Measurements from ENCODE around the gene PPIL6.

The PPIL6 gene

DNA sequence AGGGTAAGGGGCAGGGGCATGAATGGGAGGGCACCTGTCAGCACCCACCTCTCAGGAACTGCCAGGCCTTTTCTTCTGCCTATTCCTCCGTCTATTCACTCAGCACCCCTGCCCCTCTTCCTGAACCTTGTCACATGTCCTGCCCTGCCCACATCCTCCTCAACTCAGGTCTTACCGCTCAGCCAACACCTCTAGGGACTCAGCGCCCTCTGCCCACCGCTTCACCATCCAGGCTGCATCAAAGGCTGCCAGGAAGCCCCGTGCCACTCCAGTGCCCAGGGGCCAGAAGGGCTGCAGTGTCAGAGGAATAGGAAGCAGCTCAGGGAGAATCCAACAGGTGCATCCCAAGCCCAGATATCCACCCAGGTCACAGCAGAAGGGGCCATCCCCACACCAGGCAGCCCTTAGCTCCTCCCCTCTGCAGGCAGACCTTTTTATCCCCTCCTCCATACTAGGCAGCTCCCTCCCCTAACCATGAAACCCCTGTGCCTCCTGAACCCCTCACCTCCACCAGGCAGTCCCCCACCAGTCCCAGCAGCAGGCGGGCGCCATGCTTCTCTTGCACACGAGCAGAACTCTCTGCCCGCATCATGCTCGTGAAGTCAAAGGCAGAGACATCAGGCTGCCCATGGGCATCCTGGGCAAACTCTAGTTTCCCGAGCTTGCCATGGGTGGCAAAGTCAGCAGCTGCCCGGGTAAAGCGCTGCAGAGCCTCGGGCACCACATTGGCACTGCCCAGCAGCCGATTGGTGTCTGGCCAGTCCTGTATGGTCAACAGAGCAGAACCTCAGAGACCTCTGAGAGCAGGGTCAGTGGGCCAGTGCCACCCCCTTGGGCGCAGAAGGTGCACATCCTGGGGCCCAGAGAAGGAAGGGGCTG, 9.6 kb upstream of the PPIL6 start (continued):
- TF ChIP-seq, protein P1, sequence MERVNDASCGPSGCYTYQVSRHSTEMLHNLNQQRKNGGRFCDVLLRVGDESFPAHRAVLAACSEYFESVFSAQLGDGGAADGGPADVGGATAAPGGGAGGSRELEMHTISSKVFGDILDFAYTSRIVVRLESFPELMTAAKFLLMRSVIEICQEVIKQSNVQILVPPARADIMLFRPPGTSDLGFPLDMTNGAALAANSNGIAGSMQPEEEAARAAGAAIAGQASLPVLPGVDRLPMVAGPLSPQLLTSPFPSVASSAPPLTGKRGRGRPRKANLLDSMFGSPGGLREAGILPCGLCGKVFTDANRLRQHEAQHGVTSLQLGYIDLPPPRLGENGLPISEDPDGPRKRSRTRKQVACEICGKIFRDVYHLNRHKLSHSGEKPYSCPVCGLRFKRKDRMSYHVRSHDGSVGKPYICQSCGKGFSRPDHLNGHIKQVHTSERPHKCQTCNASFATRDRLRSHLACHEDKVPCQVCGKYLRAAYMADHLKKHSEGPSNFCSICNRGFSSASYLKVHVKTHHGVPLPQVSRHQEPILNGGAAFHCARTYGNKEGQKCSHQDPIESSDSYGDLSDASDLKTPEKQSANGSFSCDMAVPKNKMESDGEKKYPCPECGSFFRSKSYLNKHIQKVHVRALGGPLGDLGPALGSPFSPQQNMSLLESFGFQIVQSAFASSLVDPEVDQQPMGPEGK (CRISPR knock-in tag; IDR thresholded peaks at IDR 0.05; ENCODE audit: borderline replicate concordance): no peak
- TF ChIP-seq ZC3H10 (CRISPR knock-in tag; IDR thresholded peaks at IDR 0.05) (no peak), TOX (CRISPR knock-in tag; IDR thresholded peaks at IDR 0.05; ENCODE audit: borderline replicate concordance) (no peak), ZNF565 (CRISPR knock-in tag; conservative IDR thresholded peaks at IDR 0.05; ENCODE audit: low read depth) (no peak), ARNTL (CRISPR knock-in tag; IDR thresholded peaks at IDR 0.05; ENCODE audit: borderline replicate concordance, low read depth) (no peak)

DNA sequence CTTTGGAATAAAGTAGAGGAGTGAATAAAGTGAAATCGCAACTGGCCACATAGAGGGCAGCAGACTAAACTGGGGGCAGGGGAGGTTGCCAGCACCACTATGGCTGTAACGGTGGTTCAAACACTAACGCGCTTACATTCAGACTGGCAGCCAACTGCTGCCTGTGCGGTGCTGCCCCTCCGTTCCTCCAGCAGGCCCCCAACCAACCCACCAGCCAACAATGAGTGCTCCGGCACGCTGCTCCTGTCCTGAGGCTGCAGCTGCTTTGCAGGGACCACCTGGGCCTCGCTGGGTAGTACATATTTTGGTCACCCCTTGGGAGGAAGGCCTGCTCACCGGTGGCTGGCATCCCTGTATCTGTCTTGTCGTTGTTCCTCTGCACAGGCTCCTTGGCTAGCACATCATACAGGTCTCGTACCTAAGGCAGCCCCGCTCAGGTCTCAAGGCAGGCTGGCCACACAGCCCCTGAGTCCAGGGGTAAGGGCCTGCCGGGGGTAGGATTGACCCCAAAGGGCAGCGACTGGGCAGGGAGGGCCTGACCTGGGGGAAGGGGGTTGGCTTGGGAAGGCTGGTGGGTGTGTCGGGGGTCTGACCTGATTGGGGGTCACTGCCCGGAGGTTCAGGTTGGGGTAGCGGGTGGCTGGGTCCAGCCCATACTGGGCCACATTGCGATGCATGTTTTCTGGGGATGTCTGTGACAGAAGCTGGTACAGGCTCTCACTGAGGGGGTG, 8.8 kb upstream of the PPIL6 start:
- ATAC-seq: no peak
- TF ChIP-seq ZNF8 (CRISPR knock-in tag; IDR thresholded peaks at IDR 0.05): no peak
- no peak for TF ChIP-seq ZNF70 (CRISPR knock-in tag; IDR thresholded peaks at IDR 0.05)
- TF ChIP-seq, protein P2, sequence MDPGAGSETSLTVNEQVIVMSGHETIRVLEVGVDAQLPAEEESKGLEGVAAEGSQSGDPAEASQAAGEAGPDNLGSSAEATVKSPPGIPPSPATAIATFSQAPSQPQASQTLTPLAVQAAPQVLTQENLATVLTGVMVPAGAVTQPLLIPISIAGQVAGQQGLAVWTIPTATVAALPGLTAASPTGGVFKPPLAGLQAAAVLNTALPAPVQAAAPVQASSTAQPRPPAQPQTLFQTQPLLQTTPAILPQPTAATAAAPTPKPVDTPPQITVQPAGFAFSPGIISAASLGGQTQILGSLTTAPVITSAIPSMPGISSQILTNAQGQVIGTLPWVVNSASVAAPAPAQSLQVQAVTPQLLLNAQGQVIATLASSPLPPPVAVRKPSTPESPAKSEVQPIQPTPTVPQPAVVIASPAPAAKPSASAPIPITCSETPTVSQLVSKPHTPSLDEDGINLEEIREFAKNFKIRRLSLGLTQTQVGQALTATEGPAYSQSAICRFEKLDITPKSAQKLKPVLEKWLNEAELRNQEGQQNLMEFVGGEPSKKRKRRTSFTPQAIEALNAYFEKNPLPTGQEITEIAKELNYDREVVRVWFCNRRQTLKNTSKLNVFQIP (CRISPR knock-in tag; IDR thresholded peaks at IDR 0.05; ENCODE audit: borderline replicate concordance, low read depth): no peak
- no peak for TF ChIP-seq PPARA (CRISPR knock-in tag; IDR thresholded peaks at IDR 0.05; ENCODE audit: borderline replicate concordance)
- TF ChIP-seq ZFP30 (CRISPR knock-in tag; IDR thresholded peaks at IDR 0.05): no peak
- TF ChIP-seq, protein P3, sequence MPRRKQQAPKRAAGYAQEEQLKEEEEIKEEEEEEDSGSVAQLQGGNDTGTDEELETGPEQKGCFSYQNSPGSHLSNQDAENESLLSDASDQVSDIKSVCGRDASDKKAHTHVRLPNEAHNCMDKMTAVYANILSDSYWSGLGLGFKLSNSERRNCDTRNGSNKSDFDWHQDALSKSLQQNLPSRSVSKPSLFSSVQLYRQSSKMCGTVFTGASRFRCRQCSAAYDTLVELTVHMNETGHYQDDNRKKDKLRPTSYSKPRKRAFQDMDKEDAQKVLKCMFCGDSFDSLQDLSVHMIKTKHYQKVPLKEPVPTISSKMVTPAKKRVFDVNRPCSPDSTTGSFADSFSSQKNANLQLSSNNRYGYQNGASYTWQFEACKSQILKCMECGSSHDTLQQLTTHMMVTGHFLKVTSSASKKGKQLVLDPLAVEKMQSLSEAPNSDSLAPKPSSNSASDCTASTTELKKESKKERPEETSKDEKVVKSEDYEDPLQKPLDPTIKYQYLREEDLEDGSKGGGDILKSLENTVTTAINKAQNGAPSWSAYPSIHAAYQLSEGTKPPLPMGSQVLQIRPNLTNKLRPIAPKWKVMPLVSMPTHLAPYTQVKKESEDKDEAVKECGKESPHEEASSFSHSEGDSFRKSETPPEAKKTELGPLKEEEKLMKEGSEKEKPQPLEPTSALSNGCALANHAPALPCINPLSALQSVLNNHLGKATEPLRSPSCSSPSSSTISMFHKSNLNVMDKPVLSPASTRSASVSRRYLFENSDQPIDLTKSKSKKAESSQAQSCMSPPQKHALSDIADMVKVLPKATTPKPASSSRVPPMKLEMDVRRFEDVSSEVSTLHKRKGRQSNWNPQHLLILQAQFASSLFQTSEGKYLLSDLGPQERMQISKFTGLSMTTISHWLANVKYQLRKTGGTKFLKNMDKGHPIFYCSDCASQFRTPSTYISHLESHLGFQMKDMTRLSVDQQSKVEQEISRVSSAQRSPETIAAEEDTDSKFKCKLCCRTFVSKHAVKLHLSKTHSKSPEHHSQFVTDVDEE (CRISPR knock-in tag; IDR thresholded peaks at IDR 0.05): no peak
- TF ChIP-seq ZC3H10 (CRISPR knock-in tag; IDR thresholded peaks at IDR 0.05): no peak
- no peak for TF ChIP-seq BACH2 (CRISPR knock-in tag; IDR thresholded peaks at IDR 0.05; ENCODE audit: borderline replicate concordance)
- no peak for TF ChIP-seq CSDC2 (CRISPR knock-in tag; IDR thresholded peaks at IDR 0.05)
- no peak for TF ChIP-seq ESRRG (CRISPR knock-in tag; IDR thresholded peaks at IDR 0.05)
- no peak for TF ChIP-seq SNAI2 (CRISPR knock-in tag; IDR thresholded peaks at IDR 0.05)
- TF ChIP-seq, protein P4, sequence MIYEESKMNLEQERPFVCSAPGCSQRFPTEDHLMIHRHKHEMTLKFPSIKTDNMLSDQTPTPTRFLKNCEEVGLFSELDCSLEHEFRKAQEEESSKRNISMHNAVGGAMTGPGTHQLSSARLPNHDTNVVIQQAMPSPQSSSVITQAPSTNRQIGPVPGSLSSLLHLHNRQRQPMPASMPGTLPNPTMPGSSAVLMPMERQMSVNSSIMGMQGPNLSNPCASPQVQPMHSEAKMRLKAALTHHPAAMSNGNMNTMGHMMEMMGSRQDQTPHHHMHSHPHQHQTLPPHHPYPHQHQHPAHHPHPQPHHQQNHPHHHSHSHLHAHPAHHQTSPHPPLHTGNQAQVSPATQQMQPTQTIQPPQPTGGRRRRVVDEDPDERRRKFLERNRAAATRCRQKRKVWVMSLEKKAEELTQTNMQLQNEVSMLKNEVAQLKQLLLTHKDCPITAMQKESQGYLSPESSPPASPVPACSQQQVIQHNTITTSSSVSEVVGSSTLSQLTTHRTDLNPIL (CRISPR knock-in tag; IDR thresholded peaks at IDR 0.05; ENCODE audit: low read depth): no peak
- TF ChIP-seq, protein P1 (CRISPR knock-in tag; IDR thresholded peaks at IDR 0.05; ENCODE audit: borderline replicate concordance): no peak
- TF ChIP-seq, protein P5, sequence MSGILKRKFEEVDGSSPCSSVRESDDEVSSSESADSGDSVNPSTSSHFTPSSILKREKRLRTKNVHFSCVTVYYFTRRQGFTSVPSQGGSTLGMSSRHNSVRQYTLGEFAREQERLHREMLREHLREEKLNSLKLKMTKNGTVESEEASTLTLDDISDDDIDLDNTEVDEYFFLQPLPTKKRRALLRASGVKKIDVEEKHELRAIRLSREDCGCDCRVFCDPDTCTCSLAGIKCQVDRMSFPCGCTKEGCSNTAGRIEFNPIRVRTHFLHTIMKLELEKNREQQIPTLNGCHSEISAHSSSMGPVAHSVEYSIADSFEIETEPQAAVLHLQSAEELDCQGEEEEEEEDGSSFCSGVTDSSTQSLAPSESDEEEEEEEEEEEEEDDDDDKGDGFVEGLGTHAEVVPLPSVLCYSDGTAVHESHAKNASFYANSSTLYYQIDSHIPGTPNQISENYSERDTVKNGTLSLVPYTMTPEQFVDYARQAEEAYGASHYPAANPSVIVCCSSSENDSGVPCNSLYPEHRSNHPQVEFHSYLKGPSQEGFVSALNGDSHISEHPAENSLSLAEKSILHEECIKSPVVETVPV (CRISPR knock-in tag; IDR thresholded peaks at IDR 0.05): no peak
- TF ChIP-seq ARNTL (CRISPR knock-in tag; IDR thresholded peaks at IDR 0.05; ENCODE audit: borderline replicate concordance, low read depth): no peak
- no peak for TF ChIP-seq TCF4 (CRISPR knock-in tag; IDR thresholded peaks at IDR 0.05; ENCODE audit: borderline replicate concordance)
- no peak for TF ChIP-seq ZFP3 (CRISPR knock-in tag; IDR thresholded peaks at IDR 0.05)
- TF ChIP-seq ISL1 (CRISPR knock-in tag; IDR thresholded peaks at IDR 0.05): no peak
